ENCODE data around the gene ZFP90. TPM values are rescaled to one million over a fixed set of nuclear protein-coding genes. Genes with fewer than 3 reads are reported as not detected.
A peak's percentile ranks its signal among the peaks of the same experiment; 100 is the strongest.

The ZFP90 gene
- total RNA-seq, 1 donor from 2014 or later, result 24.0 TPM

DNA sequence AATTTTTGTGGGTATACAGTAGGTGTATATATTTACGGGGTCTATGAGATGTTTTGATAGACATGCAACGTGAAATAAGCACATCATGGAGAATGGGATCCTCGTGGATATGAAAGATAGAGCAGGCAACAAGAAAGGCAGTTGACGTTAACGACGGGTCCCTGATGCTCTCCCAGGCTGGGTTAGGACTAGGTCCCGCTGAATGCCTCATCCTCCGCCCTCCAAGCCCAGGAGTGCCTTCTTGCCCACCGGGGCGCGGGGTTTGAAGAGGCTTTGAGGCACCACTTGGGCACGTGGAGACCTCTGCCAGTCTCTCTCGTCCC lies 9.5 kb upstream of the ZFP90 start:
- FAIRE-seq, result no peak

DNA sequence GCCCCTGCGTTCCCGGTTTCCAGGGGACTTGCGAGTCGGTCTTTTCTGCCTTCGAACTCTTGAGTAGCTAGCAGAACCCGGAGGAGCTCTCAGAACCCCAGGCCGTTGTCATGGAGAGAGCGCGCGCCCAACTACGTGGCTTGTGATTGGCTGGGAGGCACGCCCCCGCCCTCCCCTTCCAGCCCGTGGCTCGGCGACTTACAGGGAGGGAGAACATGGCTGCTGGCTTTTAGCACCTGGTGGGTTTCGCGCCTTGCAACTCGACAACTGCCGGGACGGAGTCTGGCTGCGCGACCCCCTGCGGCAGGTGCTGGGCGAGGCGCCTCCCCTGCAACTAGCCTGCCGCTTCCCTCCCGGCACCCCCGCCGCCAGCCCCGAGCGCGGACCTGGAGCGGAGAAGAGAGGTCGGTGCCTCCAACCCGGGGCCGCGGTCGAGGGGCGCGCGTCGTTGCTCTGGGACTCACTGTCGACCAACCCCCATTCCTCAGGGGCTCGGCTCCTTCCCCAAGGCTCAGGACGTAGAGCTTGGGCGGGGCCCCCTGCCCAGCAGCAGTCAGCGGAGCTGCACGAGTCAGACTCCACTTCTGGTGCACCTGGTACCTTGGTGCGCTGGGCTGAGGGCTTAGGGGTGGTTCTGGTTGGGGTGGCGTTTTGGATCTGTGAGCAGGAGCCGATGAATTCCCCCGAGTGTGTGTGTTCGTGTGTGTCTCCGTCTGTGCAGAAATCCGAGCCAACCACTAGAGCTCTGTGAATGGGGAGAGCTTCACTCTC lies 9.0 kb upstream of the ZFP90 start:
- H3K4me2 ChIP-seq (ENCODE audit: low read length), result peak overlapping the region; percentile 89
- DNase-seq (ENCODE audit: low read depth) (peak; percentile 68), FAIRE-seq (no peak)
- peak overlapping the region; percentile 68 for H3K4me3 ChIP-seq (ENCODE audit: insufficient read depth, low read depth, low read length)
- no peaks in the 10 kb centered on the region for H3K9me3 ChIP-seq (ENCODE audit: insufficient read depth, low read depth, low read length)
- peak overlapping the region; percentile 93 for H2AFZ ChIP-seq (ENCODE audit: low read depth, low read length)
- no peaks in the 10 kb centered on the region for H3K79me2 ChIP-seq (ENCODE audit: insufficient read depth, low read length)
- H3K9ac ChIP-seq (ENCODE audit: low read length), result peak overlapping the region; percentile 49
- H3K4me1 ChIP-seq (ENCODE audit: insufficient read depth, low read length), result peaks cover 3% of the 10 kb centered on the region
- H3K36me3 ChIP-seq (ENCODE audit: insufficient read depth, low read length), result no peaks in the 10 kb centered on the region
- TF ChIP-seq EZH2 (IDR thresholded peaks at IDR 0.05; ENCODE audit: insufficient read depth, low read length), result no peak
- TF ChIP-seq, protein P1, sequence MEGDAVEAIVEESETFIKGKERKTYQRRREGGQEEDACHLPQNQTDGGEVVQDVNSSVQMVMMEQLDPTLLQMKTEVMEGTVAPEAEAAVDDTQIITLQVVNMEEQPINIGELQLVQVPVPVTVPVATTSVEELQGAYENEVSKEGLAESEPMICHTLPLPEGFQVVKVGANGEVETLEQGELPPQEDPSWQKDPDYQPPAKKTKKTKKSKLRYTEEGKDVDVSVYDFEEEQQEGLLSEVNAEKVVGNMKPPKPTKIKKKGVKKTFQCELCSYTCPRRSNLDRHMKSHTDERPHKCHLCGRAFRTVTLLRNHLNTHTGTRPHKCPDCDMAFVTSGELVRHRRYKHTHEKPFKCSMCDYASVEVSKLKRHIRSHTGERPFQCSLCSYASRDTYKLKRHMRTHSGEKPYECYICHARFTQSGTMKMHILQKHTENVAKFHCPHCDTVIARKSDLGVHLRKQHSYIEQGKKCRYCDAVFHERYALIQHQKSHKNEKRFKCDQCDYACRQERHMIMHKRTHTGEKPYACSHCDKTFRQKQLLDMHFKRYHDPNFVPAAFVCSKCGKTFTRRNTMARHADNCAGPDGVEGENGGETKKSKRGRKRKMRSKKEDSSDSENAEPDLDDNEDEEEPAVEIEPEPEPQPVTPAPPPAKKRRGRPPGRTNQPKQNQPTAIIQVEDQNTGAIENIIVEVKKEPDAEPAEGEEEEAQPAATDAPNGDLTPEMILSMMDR (IDR thresholded peaks at IDR 0.05; ENCODE audit: insufficient read depth, low read depth, low read length), result no peak
- Mint-ChIP-seq H3K9me3 (ENCODE audit: unreplicated experiment) (peaks cover 10% of the 10 kb centered on the region), H3K27me3 (ENCODE audit: low read depth, unreplicated experiment) (peaks cover 18% of the 10 kb centered on the region), H3K4me1 (ENCODE audit: low read depth, unreplicated experiment) (no peaks in the 10 kb centered on the region), H3K4me3 (ENCODE audit: unreplicated experiment) (peak overlapping the region; percentile 86), H3K36me3 (ENCODE audit: low read depth, unreplicated experiment) (peaks cover 2% of the 10 kb centered on the region), H3K27ac (ENCODE audit: unreplicated experiment) (peak overlapping the region; percentile 77)
- H3K27me3 ChIP-seq (ENCODE audit: insufficient read depth, low read length), result no peaks in the 10 kb centered on the region
- H3K27ac ChIP-seq (ENCODE audit: low read depth, low read length), result no peak overlapping the region
- no peaks in the 10 kb centered on the region for H4K20me1 ChIP-seq (ENCODE audit: insufficient read depth, low read length)

More for the DNA sequence above, 9.5 kb upstream of the ZFP90 start:
- no peaks in the 10 kb centered on the region for H3K4me1 Mint-ChIP-seq (ENCODE audit: low read depth, unreplicated experiment)
- peak overlapping the region; percentile 49 for H3K9ac ChIP-seq (ENCODE audit: low read length)
- H3K36me3 Mint-ChIP-seq (ENCODE audit: low read depth, unreplicated experiment), result peaks cover 2% of the 10 kb centered on the region
- peak overlapping the region; percentile 86 for H3K4me3 Mint-ChIP-seq (ENCODE audit: unreplicated experiment)
- DNase-seq (ENCODE audit: low read depth), result no peak
- no peak overlapping the region for H3K27ac ChIP-seq (ENCODE audit: low read depth, low read length)
- no peaks in the 10 kb centered on the region for H3K79me2 ChIP-seq (ENCODE audit: insufficient read depth, low read length)
- no peaks in the 10 kb centered on the region for H3K9me3 ChIP-seq (ENCODE audit: insufficient read depth, low read depth, low read length)
- H2AFZ ChIP-seq (ENCODE audit: low read depth, low read length), result peak overlapping the region; percentile 93
- peak overlapping the region; percentile 68 for H3K4me3 ChIP-seq (ENCODE audit: insufficient read depth, low read depth, low read length)
- TF ChIP-seq, protein P1 (IDR thresholded peaks at IDR 0.05; ENCODE audit: insufficient read depth, low read depth, low read length), result no peak
- no peak for TF ChIP-seq EZH2 (IDR thresholded peaks at IDR 0.05; ENCODE audit: insufficient read depth, low read length)
- no peaks in the 10 kb centered on the region for H4K20me1 ChIP-seq (ENCODE audit: insufficient read depth, low read length)
- H3K4me1 ChIP-seq (ENCODE audit: insufficient read depth, low read length), result peaks cover 3% of the 10 kb centered on the region
- H3K27ac Mint-ChIP-seq (ENCODE audit: unreplicated experiment), result peak overlapping the region; percentile 77
- H3K9me3 Mint-ChIP-seq (ENCODE audit: unreplicated experiment), result peaks cover 10% of the 10 kb centered on the region
- peak overlapping the region; percentile 89 for H3K4me2 ChIP-seq (ENCODE audit: low read length)
- H3K27me3 ChIP-seq (ENCODE audit: insufficient read depth, low read length), result no peaks in the 10 kb centered on the region
- H3K36me3 ChIP-seq (ENCODE audit: insufficient read depth, low read length), result no peaks in the 10 kb centered on the region
- H3K27me3 Mint-ChIP-seq (ENCODE audit: low read depth, unreplicated experiment), result peaks cover 18% of the 10 kb centered on the region

DNA sequence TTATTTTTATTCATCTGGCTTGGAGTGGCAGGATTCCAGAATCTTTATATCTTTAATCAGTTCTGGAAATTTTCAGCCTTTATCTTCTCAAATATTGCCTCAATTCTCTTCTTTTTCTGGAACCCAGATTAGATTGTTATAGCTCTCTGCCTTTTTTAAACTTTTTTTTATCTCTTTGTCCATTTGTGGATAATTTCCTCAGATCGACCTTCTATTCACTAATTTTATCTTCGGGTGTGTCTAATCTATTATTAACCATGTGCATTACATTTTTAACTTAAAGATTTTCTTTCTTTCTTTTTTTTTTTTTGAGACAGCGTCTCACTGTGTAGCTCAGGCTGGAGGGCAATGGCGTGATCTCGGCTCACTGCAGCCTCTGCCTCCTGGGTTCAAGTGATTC lies 5.2 kb upstream of the ZFP90 start:
- H3K9me3 Mint-ChIP-seq (ENCODE audit: unreplicated experiment), result peaks cover 10% of the 10 kb centered on the region
- peaks cover 14% of the 10 kb centered on the region for H3K27me3 Mint-ChIP-seq (ENCODE audit: low read depth, unreplicated experiment)
- Histone ChIP-seq H3K4me2 (ENCODE audit: low read length) (no peak overlapping the region), H4K20me1 (ENCODE audit: insufficient read depth, low read length) (no peaks in the 10 kb centered on the region), H3K27me3 (ENCODE audit: insufficient read depth, low read length) (no peaks in the 10 kb centered on the region), H2AFZ (ENCODE audit: low read depth, low read length) (no peak overlapping the region), H3K9ac (ENCODE audit: low read length) (no peak overlapping the region), H3K9me3 (ENCODE audit: insufficient read depth, low read depth, low read length) (no peaks in the 10 kb centered on the region), H3K4me1 (ENCODE audit: insufficient read depth, low read length) (peaks cover 7% of the 10 kb centered on the region), H3K79me2 (ENCODE audit: insufficient read depth, low read length) (no peaks in the 10 kb centered on the region), H3K4me3 (ENCODE audit: insufficient read depth, low read depth, low read length) (no peak overlapping the region), H3K36me3 (ENCODE audit: insufficient read depth, low read length) (no peaks in the 10 kb centered on the region), H3K27ac (ENCODE audit: low read depth, low read length) (no peak overlapping the region)
- FAIRE-seq, result no peak
- DNase-seq (ENCODE audit: low read depth), result no peak
- H3K36me3 Mint-ChIP-seq (ENCODE audit: low read depth, unreplicated experiment), result peaks cover 7% of the 10 kb centered on the region
- H3K27ac Mint-ChIP-seq (ENCODE audit: unreplicated experiment), result no peak overlapping the region
- TF ChIP-seq EZH2 (IDR thresholded peaks at IDR 0.05; ENCODE audit: insufficient read depth, low read length), result no peak
- TF ChIP-seq, protein P1 (IDR thresholded peaks at IDR 0.05; ENCODE audit: insufficient read depth, low read depth, low read length), result no peak
- H3K4me3 Mint-ChIP-seq (ENCODE audit: unreplicated experiment), result no peak overlapping the region
- H3K4me1 Mint-ChIP-seq (ENCODE audit: low read depth, unreplicated experiment), result no peaks in the 10 kb centered on the region
